ENCODE measurements around the gene CCL20. TPM values are rescaled to one million over a fixed set of nuclear protein-coding genes. Genes with fewer than 3 reads are reported as not detected.

CCL20 gene
- total and polyA plus RNA-seq, 2 of the 13 experiments (the other 11 are each of a cell fraction or from before 2014, with no cell fraction given): 223 to 903 TPM

DNA sequence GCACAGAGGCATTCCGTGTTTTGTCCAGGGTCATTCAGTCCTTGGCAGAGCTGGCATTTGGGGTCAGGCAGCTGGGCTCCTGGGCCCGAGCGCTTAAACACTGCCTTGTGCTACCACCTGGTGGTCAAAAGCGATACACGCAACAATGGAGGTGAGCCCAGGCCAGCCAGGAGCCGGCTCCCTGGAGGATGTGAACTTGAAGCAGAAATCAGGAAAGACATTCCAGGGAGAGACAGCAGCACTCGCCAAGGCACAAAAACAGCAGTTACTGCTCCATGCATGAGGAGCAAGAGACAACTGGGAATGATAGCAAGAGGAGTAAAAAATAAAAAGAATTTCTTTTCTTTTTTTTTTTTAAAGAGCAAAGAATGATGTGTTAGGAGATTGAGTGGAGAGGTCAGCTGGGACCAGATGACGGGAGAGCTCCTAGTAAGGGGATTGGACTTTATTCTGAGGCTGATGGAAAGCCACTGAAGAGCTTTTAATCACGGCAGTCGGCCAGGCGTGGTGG, 47.2 kb upstream of the CCL20 start (continued):
- TF ChIP-seq, protein P1, sequence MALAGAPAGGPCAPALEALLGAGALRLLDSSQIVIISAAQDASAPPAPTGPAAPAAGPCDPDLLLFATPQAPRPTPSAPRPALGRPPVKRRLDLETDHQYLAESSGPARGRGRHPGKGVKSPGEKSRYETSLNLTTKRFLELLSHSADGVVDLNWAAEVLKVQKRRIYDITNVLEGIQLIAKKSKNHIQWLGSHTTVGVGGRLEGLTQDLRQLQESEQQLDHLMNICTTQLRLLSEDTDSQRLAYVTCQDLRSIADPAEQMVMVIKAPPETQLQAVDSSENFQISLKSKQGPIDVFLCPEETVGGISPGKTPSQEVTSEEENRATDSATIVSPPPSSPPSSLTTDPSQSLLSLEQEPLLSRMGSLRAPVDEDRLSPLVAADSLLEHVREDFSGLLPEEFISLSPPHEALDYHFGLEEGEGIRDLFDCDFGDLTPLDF (CRISPR knock-in tag; IDR thresholded peaks at IDR 0.05): no peak
- TF ChIP-seq, protein P2, sequence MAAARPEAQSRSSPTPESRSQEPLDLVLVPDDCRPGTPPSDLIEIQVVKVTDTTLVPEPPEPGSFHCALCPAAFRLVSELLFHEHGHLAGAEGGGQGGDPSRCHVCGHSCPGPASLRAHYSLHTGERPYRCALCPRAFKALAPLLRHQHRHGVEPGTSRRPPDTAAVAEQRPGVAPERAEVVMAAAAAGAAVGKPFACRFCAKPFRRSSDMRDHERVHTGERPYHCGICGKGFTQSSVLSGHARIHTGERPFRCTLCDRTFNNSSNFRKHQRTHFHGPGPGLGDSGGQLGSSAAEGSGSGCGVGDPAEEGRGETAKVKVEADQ (CRISPR knock-in tag; IDR thresholded peaks at IDR 0.05; ENCODE audit: borderline replicate concordance): no peak
- TF ChIP-seq ZNF75D (CRISPR knock-in tag; IDR thresholded peaks at IDR 0.05; ENCODE audit: borderline replicate concordance): no peak
- TF ChIP-seq ZNF660 (CRISPR knock-in tag; IDR thresholded peaks at IDR 0.05; ENCODE audit: borderline replicate concordance, low read depth): no peak
- no peak for TF ChIP-seq MXI1 (IDR thresholded peaks at IDR 0.05; ENCODE audit: borderline replicate concordance, low read depth, low read length)
- TF ChIP-seq, protein P3, sequence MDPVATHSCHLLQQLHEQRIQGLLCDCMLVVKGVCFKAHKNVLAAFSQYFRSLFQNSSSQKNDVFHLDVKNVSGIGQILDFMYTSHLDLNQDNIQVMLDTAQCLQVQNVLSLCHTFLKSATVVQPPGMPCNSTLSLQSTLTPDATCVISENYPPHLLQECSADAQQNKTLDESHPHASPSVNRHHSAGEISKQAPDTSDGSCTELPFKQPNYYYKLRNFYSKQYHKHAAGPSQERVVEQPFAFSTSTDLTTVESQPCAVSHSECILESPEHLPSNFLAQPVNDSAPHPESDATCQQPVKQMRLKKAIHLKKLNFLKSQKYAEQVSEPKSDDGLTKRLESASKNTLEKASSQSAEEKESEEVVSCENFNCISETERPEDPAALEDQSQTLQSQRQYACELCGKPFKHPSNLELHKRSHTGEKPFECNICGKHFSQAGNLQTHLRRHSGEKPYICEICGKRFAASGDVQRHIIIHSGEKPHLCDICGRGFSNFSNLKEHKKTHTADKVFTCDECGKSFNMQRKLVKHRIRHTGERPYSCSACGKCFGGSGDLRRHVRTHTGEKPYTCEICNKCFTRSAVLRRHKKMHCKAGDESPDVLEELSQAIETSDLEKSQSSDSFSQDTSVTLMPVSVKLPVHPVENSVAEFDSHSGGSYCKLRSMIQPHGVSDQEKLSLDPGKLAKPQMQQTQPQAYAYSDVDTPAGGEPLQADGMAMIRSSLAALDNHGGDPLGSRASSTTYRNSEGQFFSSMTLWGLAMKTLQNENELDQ (CRISPR knock-in tag; IDR thresholded peaks at IDR 0.05; ENCODE audit: borderline replicate concordance): peak; percentile 80; the same call in 1 of the 2 replicates
- TF ChIP-seq BORCS8-MEF2B (CRISPR knock-in tag; IDR thresholded peaks at IDR 0.05): no peak
- no peak for TF ChIP-seq ZNF564 (CRISPR knock-in tag; IDR thresholded peaks at IDR 0.05)
- no peak for TF ChIP-seq KDM6A (CRISPR knock-in tag; IDR thresholded peaks at IDR 0.05; ENCODE audit: low read depth)
- TF ChIP-seq, protein P4, sequence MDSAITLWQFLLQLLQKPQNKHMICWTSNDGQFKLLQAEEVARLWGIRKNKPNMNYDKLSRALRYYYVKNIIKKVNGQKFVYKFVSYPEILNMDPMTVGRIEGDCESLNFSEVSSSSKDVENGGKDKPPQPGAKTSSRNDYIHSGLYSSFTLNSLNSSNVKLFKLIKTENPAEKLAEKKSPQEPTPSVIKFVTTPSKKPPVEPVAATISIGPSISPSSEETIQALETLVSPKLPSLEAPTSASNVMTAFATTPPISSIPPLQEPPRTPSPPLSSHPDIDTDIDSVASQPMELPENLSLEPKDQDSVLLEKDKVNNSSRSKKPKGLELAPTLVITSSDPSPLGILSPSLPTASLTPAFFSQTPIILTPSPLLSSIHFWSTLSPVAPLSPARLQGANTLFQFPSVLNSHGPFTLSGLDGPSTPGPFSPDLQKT (CRISPR knock-in tag; IDR thresholded peaks at IDR 0.05; ENCODE audit: borderline replicate concordance): no peak
- no peak for TF ChIP-seq CCAR2 (optimal IDR thresholded peaks at IDR 0.05; ENCODE audit: low read depth, low read length)
- TF ChIP-seq, protein P5, sequence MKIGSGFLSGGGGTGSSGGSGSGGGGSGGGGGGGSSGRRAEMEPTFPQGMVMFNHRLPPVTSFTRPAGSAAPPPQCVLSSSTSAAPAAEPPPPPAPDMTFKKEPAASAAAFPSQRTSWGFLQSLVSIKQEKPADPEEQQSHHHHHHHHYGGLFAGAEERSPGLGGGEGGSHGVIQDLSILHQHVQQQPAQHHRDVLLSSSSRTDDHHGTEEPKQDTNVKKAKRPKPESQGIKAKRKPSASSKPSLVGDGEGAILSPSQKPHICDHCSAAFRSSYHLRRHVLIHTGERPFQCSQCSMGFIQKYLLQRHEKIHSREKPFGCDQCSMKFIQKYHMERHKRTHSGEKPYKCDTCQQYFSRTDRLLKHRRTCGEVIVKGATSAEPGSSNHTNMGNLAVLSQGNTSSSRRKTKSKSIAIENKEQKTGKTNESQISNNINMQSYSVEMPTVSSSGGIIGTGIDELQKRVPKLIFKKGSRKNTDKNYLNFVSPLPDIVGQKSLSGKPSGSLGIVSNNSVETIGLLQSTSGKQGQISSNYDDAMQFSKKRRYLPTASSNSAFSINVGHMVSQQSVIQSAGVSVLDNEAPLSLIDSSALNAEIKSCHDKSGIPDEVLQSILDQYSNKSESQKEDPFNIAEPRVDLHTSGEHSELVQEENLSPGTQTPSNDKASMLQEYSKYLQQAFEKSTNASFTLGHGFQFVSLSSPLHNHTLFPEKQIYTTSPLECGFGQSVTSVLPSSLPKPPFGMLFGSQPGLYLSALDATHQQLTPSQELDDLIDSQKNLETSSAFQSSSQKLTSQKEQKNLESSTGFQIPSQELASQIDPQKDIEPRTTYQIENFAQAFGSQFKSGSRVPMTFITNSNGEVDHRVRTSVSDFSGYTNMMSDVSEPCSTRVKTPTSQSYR (CRISPR knock-in tag; IDR thresholded peaks at IDR 0.05; ENCODE audit: borderline replicate concordance): no peak
- TF ChIP-seq MZF1 (CRISPR knock-in tag; IDR thresholded peaks at IDR 0.05; ENCODE audit: borderline replicate concordance): no peak
- TF ChIP-seq, protein P6, sequence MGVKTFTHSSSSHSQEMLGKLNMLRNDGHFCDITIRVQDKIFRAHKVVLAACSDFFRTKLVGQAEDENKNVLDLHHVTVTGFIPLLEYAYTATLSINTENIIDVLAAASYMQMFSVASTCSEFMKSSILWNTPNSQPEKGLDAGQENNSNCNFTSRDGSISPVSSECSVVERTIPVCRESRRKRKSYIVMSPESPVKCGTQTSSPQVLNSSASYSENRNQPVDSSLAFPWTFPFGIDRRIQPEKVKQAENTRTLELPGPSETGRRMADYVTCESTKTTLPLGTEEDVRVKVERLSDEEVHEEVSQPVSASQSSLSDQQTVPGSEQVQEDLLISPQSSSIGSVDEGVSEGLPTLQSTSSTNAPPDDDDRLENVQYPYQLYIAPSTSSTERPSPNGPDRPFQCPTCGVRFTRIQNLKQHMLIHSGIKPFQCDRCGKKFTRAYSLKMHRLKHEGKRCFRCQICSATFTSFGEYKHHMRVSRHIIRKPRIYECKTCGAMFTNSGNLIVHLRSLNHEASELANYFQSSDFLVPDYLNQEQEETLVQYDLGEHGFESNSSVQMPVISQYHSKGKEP (CRISPR knock-in tag; IDR thresholded peaks at IDR 0.05): no peak
- no peak for TF ChIP-seq RFX3 (CRISPR knock-in tag; IDR thresholded peaks at IDR 0.05)
- TF ChIP-seq KAT7 (CRISPR knock-in tag; IDR thresholded peaks at IDR 0.05; ENCODE audit: borderline replicate concordance): peak; percentile 43; the same call in 1 of the 2 replicates
- no peak for TF ChIP-seq ZNF577 (CRISPR knock-in tag; IDR thresholded peaks at IDR 0.05; ENCODE audit: borderline replicate concordance, low read depth)
